ENCODE measurements around the gene MCTP2. TPM values are rescaled to one million over a fixed set of nuclear protein-coding genes. Genes with fewer than 3 reads are reported as not detected.

Gene MCTP2
- total and polyA plus RNA-seq, 2 of the 13 experiments (the other 11 are each of a cell fraction or from before 2014, with no cell fraction given), result 5.1 to 8.6 TPM

- TF ChIP-seq HNF4A (CRISPR knock-in tag; IDR thresholded peaks at IDR 0.05) (peak; percentile 68), FOXP4 (CRISPR knock-in tag; IDR thresholded peaks at IDR 0.05) (peak; percentile 26; the same call in 1 of the 2 replicates), ZNF331 (CRISPR knock-in tag; IDR thresholded peaks at IDR 0.05) (no peak), CEBPG (CRISPR knock-in tag; IDR thresholded peaks at IDR 0.05) (peak; percentile 67), ZNF710 (CRISPR knock-in tag; IDR thresholded peaks at IDR 0.05; ENCODE audit: borderline replicate concordance) (0 out of 2 replicates have a peak, but pooled peaks have one; percentile 38)
Observed at GRCh38 chr15:94255540-94255939, 24.2 kb downstream of the MCTP2 start (continued).

- Histone ChIP-seq H3K4me1 (ENCODE audit: insufficient read depth, low read length) (peaks cover 65% of the 10 kb centered on the region), H3K27me3 (ENCODE audit: control insufficient read depth in 1 of 2, insufficient read depth in 2 of 2, low read length in 2 of 2) (no peaks in the 10 kb centered on the region), H3K79me2 (ENCODE audit: insufficient read depth, low read length) (peaks cover 6% of the 10 kb centered on the region), H3K27ac (ENCODE audit: extremely low read length, insufficient read depth, low read length) (no peak overlapping the region), H3K9me3 (ENCODE audit: low read length) (peaks cover 10% of the 10 kb centered on the region; the same call in 1 of the 2 replicates), H3K4me2 (ENCODE audit: low read depth, low read length) (no peak overlapping the region), H3K9ac (ENCODE audit: insufficient read depth, low read depth, low read length) (no peak overlapping the region), H3K4me3 (replicated peaks in 1 of 3; ENCODE audit: insufficient read depth in 1 of 3, low read depth in 2 of 3, low read length in 3 of 3) (no peak overlapping the region), H2AFZ (ENCODE audit: low read length) (no peak overlapping the region), H4K20me1 (ENCODE audit: insufficient read depth, low read length) (no peaks in the 10 kb centered on the region), H3K36me3 (replicated peaks in 1 of 2; ENCODE audit: control insufficient read depth in 1 of 2, insufficient read depth in 2 of 2, low read length in 2 of 2) (no peaks in the 10 kb centered on the region)
- WGBS (ENCODE audit: low lambda C conversion rate), result 66% methylated on average over 3 of the region's 3 CpGs
- DNase-seq (ENCODE audit: low spot score), result no peak
- BruUV-seq (replicated peaks), result no TSS peak
- ATAC-seq, result no peak
- ChIA-PET CTCF (ENCODE audit: low intra/inter-chr PET ratio, low total read pairs) (no interaction called here), POLR2A (no interaction called here)
- FAIRE-seq, result no peak
- intact Hi-C loops (cut with micrococcal nuclease; ENCODE audit: unreplicated experiment) (no loop called here), in situ Hi-C loops (cut with HindIII; ENCODE audit: extremely low pct_ligation_motif_present, low pct_unique_long_range_greater_than_20kb) (no loop called here)
- no peak for TF ChIP-seq REPIN1 (CRISPR knock-in tag; IDR thresholded peaks at IDR 0.05; ENCODE audit: borderline replicate concordance, low read depth)
- TF ChIP-seq PRDM15 (CRISPR knock-in tag; IDR thresholded peaks at IDR 0.05), result no peak
- no peak for TF ChIP-seq ZNF816 (CRISPR knock-in tag; IDR thresholded peaks at IDR 0.05; ENCODE audit: borderline replicate concordance)
- no peak for TF ChIP-seq TRAFD1 (CRISPR knock-in tag; IDR thresholded peaks at IDR 0.05; ENCODE audit: borderline replicate concordance)
- TF ChIP-seq MTA1 (CRISPR knock-in tag; IDR thresholded peaks at IDR 0.05; ENCODE audit: borderline replicate concordance), result no peak
- no peak for TF ChIP-seq CTCF (CRISPR knock-in tag; IDR thresholded peaks at IDR 0.05)
- TF ChIP-seq BCL6 (CRISPR knock-in tag; IDR thresholded peaks at IDR 0.05), result no peak
Observed at GRCh38 chr15:94256511-94256910, 25.1 kb downstream of the MCTP2 start.

Measured in HepG2 (cell line).